GM12865 (cell line): ENCODE results near the gene ART5.

Experiments used
- DNase-seq: peaks from one replicate; pipeline ENCODE4 v3.0.0; 2010; ENCODE audit warnings: low read depth
- H3K4me3 ChIP-seq: 2 replicates; pipeline ENCODE4 v1.5.1; 2011; ENCODE audit warnings: mild to moderate bottlenecking, low read depth, low read length, control low read depth
- TF ChIP-seq, protein P1 (sequence below): IDR thresholded peaks from 2 replicates; pipeline ENCODE4 v1.5.1; 2011; ENCODE audit warnings: low read length, control low read depth, low read depth, inconsistent platforms; ENCODE audit not compliant: insufficient read depth; ENCODE audit errors: missing control alignments

The ART5 gene

DNA sequence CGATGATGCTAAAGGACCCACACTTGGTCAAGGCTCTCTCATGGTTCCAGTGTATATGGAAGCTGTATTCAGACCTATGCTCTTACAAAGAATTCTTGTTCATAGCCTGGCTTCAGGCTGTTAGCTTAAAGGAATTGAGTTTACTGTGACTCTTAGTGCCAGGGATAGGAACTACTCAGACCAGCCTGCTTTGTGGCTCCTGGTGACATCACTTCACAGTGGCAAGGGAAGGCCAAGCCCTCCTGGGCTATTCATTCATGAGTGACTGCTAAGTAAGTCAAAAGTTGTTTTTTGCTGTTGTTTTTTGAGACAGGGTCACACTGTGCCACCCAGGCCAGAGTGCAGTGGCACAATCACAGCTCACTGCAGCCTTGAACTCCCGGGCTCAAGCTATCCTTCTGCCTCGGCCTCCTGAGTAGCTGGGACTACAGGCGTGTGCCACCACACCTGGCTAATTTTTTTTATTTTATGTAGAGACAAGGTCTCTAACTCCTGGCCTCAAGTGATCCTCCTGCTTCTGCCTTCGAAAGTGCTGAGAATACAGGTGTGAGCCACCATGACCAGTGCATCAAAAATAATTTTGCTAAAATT is 9.6 kb downstream of the ART5 start:
- H3K4me3 ChIP-seq, result no peak overlapping the region
- TF ChIP-seq, protein P1, sequence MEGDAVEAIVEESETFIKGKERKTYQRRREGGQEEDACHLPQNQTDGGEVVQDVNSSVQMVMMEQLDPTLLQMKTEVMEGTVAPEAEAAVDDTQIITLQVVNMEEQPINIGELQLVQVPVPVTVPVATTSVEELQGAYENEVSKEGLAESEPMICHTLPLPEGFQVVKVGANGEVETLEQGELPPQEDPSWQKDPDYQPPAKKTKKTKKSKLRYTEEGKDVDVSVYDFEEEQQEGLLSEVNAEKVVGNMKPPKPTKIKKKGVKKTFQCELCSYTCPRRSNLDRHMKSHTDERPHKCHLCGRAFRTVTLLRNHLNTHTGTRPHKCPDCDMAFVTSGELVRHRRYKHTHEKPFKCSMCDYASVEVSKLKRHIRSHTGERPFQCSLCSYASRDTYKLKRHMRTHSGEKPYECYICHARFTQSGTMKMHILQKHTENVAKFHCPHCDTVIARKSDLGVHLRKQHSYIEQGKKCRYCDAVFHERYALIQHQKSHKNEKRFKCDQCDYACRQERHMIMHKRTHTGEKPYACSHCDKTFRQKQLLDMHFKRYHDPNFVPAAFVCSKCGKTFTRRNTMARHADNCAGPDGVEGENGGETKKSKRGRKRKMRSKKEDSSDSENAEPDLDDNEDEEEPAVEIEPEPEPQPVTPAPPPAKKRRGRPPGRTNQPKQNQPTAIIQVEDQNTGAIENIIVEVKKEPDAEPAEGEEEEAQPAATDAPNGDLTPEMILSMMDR, result no peak
- DNase-seq, result no peak

DNA sequence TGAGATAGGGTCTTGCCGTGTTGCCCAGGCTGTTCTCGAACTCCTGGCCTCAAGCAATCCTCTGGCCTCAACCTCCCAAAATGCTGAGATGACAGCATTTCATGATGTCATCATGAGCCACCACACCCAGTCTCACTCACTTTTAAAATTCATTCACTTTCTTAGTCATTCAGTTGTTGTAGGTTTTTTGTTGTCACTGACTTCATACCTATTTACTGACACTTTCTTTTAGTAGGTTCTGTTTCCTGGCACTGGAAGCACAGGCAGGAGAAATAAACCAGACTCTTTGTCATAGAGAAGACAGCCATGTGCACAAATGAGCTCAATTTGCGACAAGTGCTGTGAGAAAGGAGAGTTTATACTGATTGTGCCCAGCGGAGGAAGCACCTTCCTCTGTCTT is 10.5 kb downstream of the ART5 start:
- TF ChIP-seq, protein P1, result no peak
- H3K4me3 ChIP-seq, result no peak overlapping the region
- DNase-seq, result no peak

DNA sequence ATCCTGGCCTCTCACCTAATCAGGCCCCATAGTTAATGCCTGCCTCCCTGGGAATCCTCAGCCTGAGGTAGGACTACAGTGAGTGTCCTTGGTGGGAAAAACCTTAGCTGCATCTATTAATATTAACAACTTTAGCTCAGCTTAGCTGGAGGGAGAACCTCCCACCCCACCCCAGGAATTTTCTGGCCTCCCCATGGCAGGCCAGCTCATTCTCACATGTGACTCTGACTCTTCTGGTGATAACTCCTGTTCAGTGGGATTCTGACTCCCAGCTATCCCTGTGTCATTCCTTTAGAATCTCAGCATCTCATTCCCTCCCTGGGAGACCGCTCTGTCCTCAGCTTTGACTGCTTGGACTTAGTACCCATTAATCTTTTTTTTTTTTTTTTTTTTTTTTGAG is 14.5 kb downstream of the ART5 start:
- H3K4me3 ChIP-seq, result no peak overlapping the region
- no peak for DNase-seq
- TF ChIP-seq, protein P1, result no peak

DNA sequence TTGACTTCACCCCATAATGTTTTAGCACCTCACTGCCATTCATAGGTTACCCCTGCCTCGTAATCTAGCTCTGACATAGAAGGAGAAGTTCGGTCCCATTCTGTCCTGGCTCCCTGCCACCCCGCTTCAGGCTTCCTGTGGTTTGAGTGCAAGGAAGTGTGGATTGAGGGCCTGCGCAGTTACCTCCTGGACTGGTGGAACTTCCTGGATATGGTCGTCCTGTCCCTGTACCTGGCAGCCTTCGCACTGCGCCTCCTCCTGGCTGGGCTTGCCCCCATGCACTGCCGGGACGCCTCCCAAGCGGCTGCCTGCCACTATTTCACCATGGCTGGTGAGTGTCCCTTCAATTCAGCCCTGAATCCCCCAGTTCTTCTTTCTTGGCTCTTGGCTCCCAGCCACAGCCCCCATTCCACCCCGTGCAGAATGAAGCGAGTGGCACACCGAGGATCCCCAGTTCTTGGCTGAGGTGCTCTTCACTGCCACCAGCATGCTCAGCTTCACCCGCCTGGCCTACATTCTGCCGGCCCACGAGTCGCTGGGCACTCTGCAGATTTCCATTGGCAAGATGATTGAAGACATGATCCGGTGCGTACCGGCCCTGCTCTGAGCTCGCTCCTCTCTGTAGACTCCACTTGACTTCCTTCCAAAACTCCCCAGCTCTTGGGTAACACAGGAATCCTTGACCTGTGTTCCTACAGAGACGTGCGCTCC is 15.4 kb downstream of the ART5 start:
- no peak for DNase-seq
- H3K4me3 ChIP-seq, result no peak overlapping the region
- TF ChIP-seq, protein P1, result no peak

DNA sequence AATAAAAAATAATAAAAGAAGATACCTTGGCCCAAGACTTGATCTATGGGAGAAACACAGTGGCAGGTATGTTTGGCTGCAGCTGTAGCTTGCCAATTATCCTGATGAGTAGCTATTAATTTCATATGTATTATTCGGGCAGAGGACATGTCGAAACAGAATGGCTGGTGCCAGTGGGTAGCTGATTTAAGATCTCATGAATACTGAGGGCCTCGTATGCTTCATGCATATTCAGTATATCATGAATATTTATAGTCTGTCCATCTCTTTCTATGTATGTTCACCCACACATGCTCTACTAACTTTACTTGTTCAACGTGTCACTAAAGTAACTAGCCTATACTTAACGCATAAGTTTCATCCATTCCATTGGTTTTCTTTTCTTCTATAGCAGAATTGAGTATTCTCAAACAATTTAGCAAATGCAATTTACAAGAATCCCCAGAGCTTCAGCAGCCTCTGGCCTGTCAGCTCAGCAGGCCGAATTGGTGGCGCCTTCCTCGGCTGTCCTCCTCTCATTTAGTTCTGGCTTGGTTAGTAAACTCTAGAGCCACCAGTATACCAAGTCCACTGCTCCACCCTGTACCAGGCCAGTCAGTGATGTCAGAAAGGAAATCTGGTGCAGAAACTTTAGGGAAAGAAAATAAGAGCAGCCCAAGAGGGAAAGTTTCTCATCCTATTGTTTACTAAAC is 17.9 kb downstream of the ART5 start:
- DNase-seq, result no peak
- TF ChIP-seq, protein P1, result no peak
- H3K4me3 ChIP-seq, result no peak overlapping the region

DNA sequence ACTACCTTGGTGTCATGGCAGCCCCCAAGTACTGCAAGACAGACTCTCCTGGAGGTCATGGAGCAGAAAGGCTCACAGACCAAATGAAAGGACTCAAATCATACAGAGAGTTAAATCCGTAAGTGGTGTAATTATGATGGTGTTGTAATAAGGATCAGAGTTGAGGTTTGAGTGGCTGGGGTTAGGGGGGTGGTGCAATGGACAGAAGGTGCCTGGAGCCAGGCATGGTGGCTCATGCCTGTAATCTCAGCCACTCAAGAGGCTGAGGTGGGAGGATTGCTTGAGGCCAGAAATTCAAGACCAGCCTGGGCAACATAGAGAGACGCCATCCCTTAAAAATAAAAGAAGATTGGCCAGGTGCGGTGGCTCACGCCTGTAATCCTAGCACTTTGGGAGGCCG is 18.7 kb downstream of the ART5 start:
- no peak overlapping the region for H3K4me3 ChIP-seq
- DNase-seq, result no peak
- TF ChIP-seq, protein P1, result no peak
